Mesodermal cell (in vitro differentiated cells): ENCODE data around the gene FILIP1.

ENCODE experiments used
- H3K27ac ChIP-seq: 2 replicates; pipeline ENCODE4 v1.7.0; 2013; ENCODE audit warnings: mild to moderate bottlenecking, low read depth, low read length, moderate library complexity; ENCODE audit not compliant: severe bottlenecking
- H3K36me3 ChIP-seq: 2 replicates; pipeline ENCODE4 v1.7.1; 2013; ENCODE audit warnings: mild to moderate bottlenecking, low read length, moderate library complexity; ENCODE audit not compliant: control insufficient read depth, insufficient read depth
- H3K4me1 ChIP-seq: one replicate; pipeline ENCODE4 v1.7.1; 2013; ENCODE audit warnings: mild to moderate bottlenecking, low read length; ENCODE audit not compliant: insufficient read depth, control insufficient read depth, poor library complexity, severe bottlenecking
- H3K4me3 ChIP-seq: 2 replicates; pipeline ENCODE4 v1.7.0; 2013; ENCODE audit warnings: low read length, control low read depth, mild to moderate bottlenecking; ENCODE audit not compliant: insufficient read depth, poor library complexity, severe bottlenecking; ENCODE audit errors: extremely low read depth
- H3K9me3 ChIP-seq: 2 replicates; pipeline ENCODE4 v1.7.1; 2013; ENCODE audit warnings: mild to moderate bottlenecking, low read length, moderate library complexity; ENCODE audit not compliant: control insufficient read depth
- WGBS, 2 experiments: methylation state at CpG; one replicate each; pipeline ENCODE4 v1.1.5; 2013; ENCODE audit warnings: missing lambda C conversion rate in 2 of 2; ENCODE audit not compliant: insufficient coverage in 2 of 2; 5-methylcytosine and 5-hydroxymethylcytosine counted together

The FILIP1 gene

GRCh38 chr6:75516757-75517156 lies 23.2 kb upstream of the FILIP1 start:
- 0% methylated on average over 1 of the region's 2 CpGs; no CpG with 5 or more reads in 1 of the 2 experiments for WGBS, 2 experiments
- Histone ChIP-seq H3K4me3 (no peak overlapping the region), H3K9me3 (no peaks in the 10 kb centered on the region), H3K4me1 (no peaks in the 10 kb centered on the region), H3K36me3 (no peaks in the 10 kb centered on the region), H3K27ac (no peak overlapping the region)

- no peak overlapping the region for H3K4me3 ChIP-seq
- no peak overlapping the region for H3K27ac ChIP-seq
- WGBS, 2 experiments, result no CpG with 5 or more reads among the region's 2 CpGs
- H3K4me1 ChIP-seq, result no peaks in the 10 kb centered on the region
- H3K36me3 ChIP-seq, result no peaks in the 10 kb centered on the region
- H3K9me3 ChIP-seq, result no peaks in the 10 kb centered on the region
Measured at GRCh38 chr6:75512591-75512990, 19.0 kb upstream of the FILIP1 start.

GRCh38 chr6:75505424-75505823 lies 11.8 kb upstream of the FILIP1 start:
- Histone ChIP-seq H3K36me3 (no peaks in the 10 kb centered on the region), H3K4me1 (peaks cover 7% of the 10 kb centered on the region), H3K27ac (no peak overlapping the region), H3K4me3 (no peak overlapping the region), H3K9me3 (no peaks in the 10 kb centered on the region)
- 40% methylated on average over 2 of the region's 2 CpGs; no CpG with 5 or more reads in 1 of the 2 experiments for WGBS, 2 experiments

GRCh38 chr6:75504465-75505222 lies 11.0 kb upstream of the FILIP1 start:
- peaks cover 7% of the 10 kb centered on the region for H3K4me1 ChIP-seq
- H3K4me3 ChIP-seq, result no peak overlapping the region
- H3K9me3 ChIP-seq, result no peaks in the 10 kb centered on the region
- H3K27ac ChIP-seq, result no peak overlapping the region
- no peaks in the 10 kb centered on the region for H3K36me3 ChIP-seq
- 100% methylated on average over 1 to 2 of the region's 4 CpGs for WGBS, 2 experiments

- H3K27ac ChIP-seq, result no peak overlapping the region
- WGBS, 2 experiments, result 83% methylated on average over 1 of the region's 2 CpGs; no CpG with 5 or more reads in 1 of the 2 experiments
Measured at GRCh38 chr6:75503291-75503690, 9.7 kb upstream of the FILIP1 start.

GRCh38 chr6:75502884-75503283 lies 9.3 kb upstream of the FILIP1 start:
- no peaks in the 10 kb centered on the region for H3K9me3 ChIP-seq
- H3K4me1 ChIP-seq, result peaks cover 11% of the 10 kb centered on the region
- no CpG with 5 or more reads among the region's 3 CpGs for WGBS, 2 experiments
- no peak overlapping the region for H3K4me3 ChIP-seq
- H3K36me3 ChIP-seq, result no peaks in the 10 kb centered on the region
- no peak overlapping the region for H3K27ac ChIP-seq

More at GRCh38 chr6:75503291-75503690, 9.7 kb upstream of the FILIP1 start:
- H3K9me3 ChIP-seq, result no peaks in the 10 kb centered on the region
- no peaks in the 10 kb centered on the region for H3K36me3 ChIP-seq
- H3K4me3 ChIP-seq, result no peak overlapping the region
- H3K4me1 ChIP-seq, result peaks cover 11% of the 10 kb centered on the region

GRCh38 chr6:75501756-75502155 lies 8.2 kb upstream of the FILIP1 start:
- Histone ChIP-seq H3K4me3 (no peak overlapping the region), H3K36me3 (no peaks in the 10 kb centered on the region), H3K27ac (no peak overlapping the region), H3K9me3 (no peaks in the 10 kb centered on the region), H3K4me1 (peaks cover 11% of the 10 kb centered on the region)
- 89 to 91% methylated on average over 3 of the region's 4 CpGs for WGBS, 2 experiments

- WGBS, 2 experiments, result 85 to 92% methylated on average over 4 of the region's 4 CpGs
- H3K4me1 ChIP-seq, result peaks cover 11% of the 10 kb centered on the region
- H3K4me3 ChIP-seq, result no peak overlapping the region
- no peak overlapping the region for H3K27ac ChIP-seq
- H3K36me3 ChIP-seq, result no peaks in the 10 kb centered on the region
- no peaks in the 10 kb centered on the region for H3K9me3 ChIP-seq
Measured at GRCh38 chr6:75499640-75500039, 6.0 kb upstream of the FILIP1 start.

GRCh38 chr6:75498862-75499261 lies 5.3 kb upstream of the FILIP1 start:
- no peak overlapping the region for H3K4me3 ChIP-seq
- H3K36me3 ChIP-seq, result no peaks in the 10 kb centered on the region
- WGBS, 2 experiments, result no CpG with 5 or more reads among the region's 1 CpG
- H3K4me1 ChIP-seq, result peaks cover 11% of the 10 kb centered on the region
- H3K27ac ChIP-seq, result peak overlapping the region; percentile 24
- H3K9me3 ChIP-seq, result no peaks in the 10 kb centered on the region

GRCh38 chr6:75497994-75498393 lies 4.4 kb upstream of the FILIP1 start:
- Histone ChIP-seq H3K27ac (no peak overlapping the region), H3K9me3 (no peaks in the 10 kb centered on the region), H3K4me3 (no peak overlapping the region), H3K36me3 (no peaks in the 10 kb centered on the region), H3K4me1 (peaks cover 8% of the 10 kb centered on the region)
- 92 to 100% methylated on average over 1 to 2 of the region's 3 CpGs for WGBS, 2 experiments

- no CpG with 5 or more reads among the region's 1 CpG for WGBS, 2 experiments
- H3K4me3 ChIP-seq, result no peak overlapping the region
- H3K9me3 ChIP-seq, result no peaks in the 10 kb centered on the region
- H3K36me3 ChIP-seq, result no peaks in the 10 kb centered on the region
- H3K27ac ChIP-seq, result no peak overlapping the region
- H3K4me1 ChIP-seq, result peaks cover 6% of the 10 kb centered on the region
Measured at GRCh38 chr6:75495011-75495410, 1.4 kb upstream of the FILIP1 start.
